A673 (cell line): ENCODE results near the gene NAIF1.
"Not testable (repeated sequence)": the region's sequence is repeated elsewhere in the genome, so short reads cannot be mapped to it uniquely, and the experiment has no call there.

Experiments
- EZH2 ChIP-seq: fragments of 200-600 bp; sonication (generic); IDR thresholded peaks from 2 replicates; pipeline ENCODE4 v1.6.1; 2017; ENCODE audit warnings: borderline replicate concordance, low read depth, mild to moderate bottlenecking, mixed read lengths, antibody characterized with exemption, low read length; ENCODE audit not compliant: poor library complexity, severe bottlenecking
- TF ChIP-seq, protein P1 (sequence below): fragments of 300-800, 200-600 bp; sonication (generic); conservative IDR thresholded peaks from 2 replicates; pipeline ENCODE4 v1.5.1; 2017; ENCODE audit warnings: low read depth, mild to moderate bottlenecking, antibody characterized with exemption, low read length, moderate library complexity, mixed read lengths

DNA sequence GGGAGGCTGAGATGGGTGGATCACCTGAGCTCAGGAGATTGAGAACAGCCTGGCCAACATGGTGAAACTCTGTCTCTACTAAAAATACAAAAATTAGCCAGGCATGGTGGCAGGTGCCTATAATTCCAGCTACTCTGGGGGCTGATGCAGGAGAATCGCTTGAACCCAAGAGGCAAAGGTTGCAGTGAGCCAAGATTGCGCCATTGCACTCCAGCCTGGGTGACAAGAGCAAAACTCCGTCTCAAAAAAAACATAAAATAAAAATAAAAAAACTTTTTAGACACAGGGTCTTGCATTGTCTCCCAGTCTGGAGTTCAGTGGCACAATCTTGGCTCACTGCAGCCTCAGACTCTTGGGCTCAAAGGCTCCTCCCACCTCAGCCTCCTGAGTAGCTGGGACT lies 30.6 kb downstream of the NAIF1 start:
- TF ChIP-seq, protein P1, sequence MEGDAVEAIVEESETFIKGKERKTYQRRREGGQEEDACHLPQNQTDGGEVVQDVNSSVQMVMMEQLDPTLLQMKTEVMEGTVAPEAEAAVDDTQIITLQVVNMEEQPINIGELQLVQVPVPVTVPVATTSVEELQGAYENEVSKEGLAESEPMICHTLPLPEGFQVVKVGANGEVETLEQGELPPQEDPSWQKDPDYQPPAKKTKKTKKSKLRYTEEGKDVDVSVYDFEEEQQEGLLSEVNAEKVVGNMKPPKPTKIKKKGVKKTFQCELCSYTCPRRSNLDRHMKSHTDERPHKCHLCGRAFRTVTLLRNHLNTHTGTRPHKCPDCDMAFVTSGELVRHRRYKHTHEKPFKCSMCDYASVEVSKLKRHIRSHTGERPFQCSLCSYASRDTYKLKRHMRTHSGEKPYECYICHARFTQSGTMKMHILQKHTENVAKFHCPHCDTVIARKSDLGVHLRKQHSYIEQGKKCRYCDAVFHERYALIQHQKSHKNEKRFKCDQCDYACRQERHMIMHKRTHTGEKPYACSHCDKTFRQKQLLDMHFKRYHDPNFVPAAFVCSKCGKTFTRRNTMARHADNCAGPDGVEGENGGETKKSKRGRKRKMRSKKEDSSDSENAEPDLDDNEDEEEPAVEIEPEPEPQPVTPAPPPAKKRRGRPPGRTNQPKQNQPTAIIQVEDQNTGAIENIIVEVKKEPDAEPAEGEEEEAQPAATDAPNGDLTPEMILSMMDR: not testable (repeated sequence)
- not testable (repeated sequence) for TF ChIP-seq EZH2
